Osteocyte (in vitro differentiated cells): Measurements from ENCODE around the gene IPPK. TPM values are rescaled to one million over a fixed set of nuclear protein-coding genes. Genes with fewer than 3 reads are reported as not detected.
"Not testable (repeated sequence)": the region's sequence is repeated elsewhere in the genome, so short reads cannot be mapped to it uniquely, and the experiment has no call there.

ENCODE experiments used
- DNase-seq: peaks from one replicate; pipeline ENCODE4 v3.0.0; 2021; ENCODE audit warnings: mixed read lengths; ENCODE audit not compliant: unreplicated experiment; ENCODE audit errors: extremely low spot score
- H3K27ac Mint-ChIP-seq: one replicate; pipeline ENCODE4 v1.8.0; 2021; ENCODE audit warnings: mild to moderate bottlenecking, mixed read lengths; ENCODE audit not compliant: unreplicated experiment
- H3K27me3 Mint-ChIP-seq: one replicate; pipeline ENCODE4 v1.8.0; 2021; ENCODE audit warnings: mixed read lengths; ENCODE audit not compliant: unreplicated experiment
- H3K36me3 Mint-ChIP-seq: one replicate; pipeline ENCODE4 v1.8.0; 2021; ENCODE audit warnings: mixed read lengths; ENCODE audit not compliant: unreplicated experiment
- H3K4me1 Mint-ChIP-seq: one replicate; pipeline ENCODE4 v1.8.0; 2021; ENCODE audit warnings: mixed read lengths; ENCODE audit not compliant: unreplicated experiment
- H3K4me3 Mint-ChIP-seq: one replicate; pipeline ENCODE4 v1.8.0; 2021; ENCODE audit warnings: mild to moderate bottlenecking, moderate library complexity, mixed read lengths; ENCODE audit not compliant: unreplicated experiment
- H3K9me3 Mint-ChIP-seq: one replicate; pipeline ENCODE4 v1.8.0; 2021; ENCODE audit warnings: mixed read lengths; ENCODE audit not compliant: unreplicated experiment
- total RNA-seq: library from RNA; stranded (reverse); gene quantifications from 2 replicates; pipeline ENCODE4 v1.2.1, GENCODE V29; 2021
- TF ChIP-seq, protein P1 (sequence below): fragments of 200-600 bp; sonication (generic); IDR thresholded peaks from 2 replicates; pipeline ENCODE4 v1.5.0; 2021; ENCODE audit warnings: antibody characterized with exemption, mild to moderate bottlenecking, moderate library complexity

The IPPK gene
- total RNA-seq, 1 donor from 2014 or later: 6.4 TPM

DNA sequence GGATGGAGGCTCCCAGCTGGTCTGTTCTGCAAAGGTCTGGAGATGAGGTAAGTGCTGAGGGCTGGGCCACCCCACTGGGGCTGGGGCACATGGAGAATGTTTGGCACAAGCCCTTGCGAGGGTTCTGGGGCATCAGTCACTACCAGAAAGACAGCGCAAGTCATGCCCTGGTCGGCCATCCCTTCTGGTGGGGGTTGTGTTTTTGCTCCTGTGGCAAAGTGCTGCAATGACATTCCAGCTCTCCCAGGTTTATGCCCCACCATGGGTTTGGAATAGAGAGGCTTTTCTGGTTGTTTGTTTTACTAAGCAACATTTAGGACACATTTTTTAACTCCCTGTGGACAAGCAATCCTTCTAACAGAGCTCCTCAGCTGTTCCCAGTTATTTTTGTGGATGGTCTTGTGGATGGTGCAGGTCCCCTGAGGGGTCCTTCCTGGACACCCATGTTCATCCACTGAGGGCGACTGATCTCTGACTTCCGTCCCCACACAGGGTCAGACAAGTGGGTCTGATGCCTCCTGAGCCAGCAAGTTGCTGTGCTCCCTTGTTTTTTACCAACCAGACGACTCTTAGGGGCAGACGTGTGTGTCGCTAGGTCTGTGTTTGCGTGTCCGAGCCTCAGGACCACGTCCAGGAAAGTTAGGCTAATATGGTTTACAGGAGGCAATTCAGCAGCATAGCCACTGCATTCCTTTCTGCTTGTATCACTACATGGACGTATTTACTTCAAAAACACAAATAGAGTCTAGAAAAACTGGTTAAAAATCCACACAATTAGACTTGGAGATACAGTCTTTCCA is 69.3 kb downstream of the IPPK start:
- H3K4me1 Mint-ChIP-seq: peaks cover 53% of the 10 kb centered on the region
- TF ChIP-seq, protein P1, sequence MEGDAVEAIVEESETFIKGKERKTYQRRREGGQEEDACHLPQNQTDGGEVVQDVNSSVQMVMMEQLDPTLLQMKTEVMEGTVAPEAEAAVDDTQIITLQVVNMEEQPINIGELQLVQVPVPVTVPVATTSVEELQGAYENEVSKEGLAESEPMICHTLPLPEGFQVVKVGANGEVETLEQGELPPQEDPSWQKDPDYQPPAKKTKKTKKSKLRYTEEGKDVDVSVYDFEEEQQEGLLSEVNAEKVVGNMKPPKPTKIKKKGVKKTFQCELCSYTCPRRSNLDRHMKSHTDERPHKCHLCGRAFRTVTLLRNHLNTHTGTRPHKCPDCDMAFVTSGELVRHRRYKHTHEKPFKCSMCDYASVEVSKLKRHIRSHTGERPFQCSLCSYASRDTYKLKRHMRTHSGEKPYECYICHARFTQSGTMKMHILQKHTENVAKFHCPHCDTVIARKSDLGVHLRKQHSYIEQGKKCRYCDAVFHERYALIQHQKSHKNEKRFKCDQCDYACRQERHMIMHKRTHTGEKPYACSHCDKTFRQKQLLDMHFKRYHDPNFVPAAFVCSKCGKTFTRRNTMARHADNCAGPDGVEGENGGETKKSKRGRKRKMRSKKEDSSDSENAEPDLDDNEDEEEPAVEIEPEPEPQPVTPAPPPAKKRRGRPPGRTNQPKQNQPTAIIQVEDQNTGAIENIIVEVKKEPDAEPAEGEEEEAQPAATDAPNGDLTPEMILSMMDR: no peak
- H3K36me3 Mint-ChIP-seq: peaks cover 14% of the 10 kb centered on the region
- no peak for DNase-seq
- H3K4me3 Mint-ChIP-seq: peak overlapping the region; percentile 5
- H3K27ac Mint-ChIP-seq: peak overlapping the region; percentile 92
- H3K27me3 Mint-ChIP-seq: no peaks in the 10 kb centered on the region
- peaks cover 4% of the 10 kb centered on the region for H3K9me3 Mint-ChIP-seq

DNA sequence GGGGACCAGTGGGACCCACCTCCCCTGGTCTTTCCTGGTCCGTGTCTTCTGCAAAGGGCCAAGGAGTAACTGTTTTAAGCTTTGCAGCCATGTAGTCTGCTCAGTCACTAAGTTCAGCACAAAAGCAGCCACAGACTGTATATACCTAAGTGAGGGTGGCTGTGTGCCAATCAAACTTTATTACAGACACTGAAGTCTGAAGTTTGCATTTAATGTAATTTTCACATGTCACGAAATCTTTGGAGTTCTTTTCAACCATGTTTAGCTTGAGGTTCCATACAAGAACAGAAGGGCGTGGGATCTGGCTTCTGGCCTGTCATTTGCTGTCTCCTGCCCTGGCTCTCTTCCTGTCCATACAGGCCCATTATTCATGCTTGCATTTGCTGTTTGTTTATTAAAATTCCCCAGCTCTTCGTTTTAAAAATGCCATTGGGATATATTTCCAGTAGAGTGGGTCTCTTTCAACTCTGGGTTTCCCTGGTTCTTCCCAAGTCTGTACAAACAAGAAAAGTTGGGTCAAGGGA is 69.9 kb downstream of the IPPK start:
- Mint-ChIP-seq H3K4me1 (peaks cover 53% of the 10 kb centered on the region), H3K36me3 (peaks cover 11% of the 10 kb centered on the region), H3K27me3 (no peaks in the 10 kb centered on the region), H3K9me3 (no peaks in the 10 kb centered on the region), H3K4me3 (peak overlapping the region; percentile 5), H3K27ac (peak overlapping the region; percentile 92)
- no peak for DNase-seq
- TF ChIP-seq, protein P1: no peak

DNA sequence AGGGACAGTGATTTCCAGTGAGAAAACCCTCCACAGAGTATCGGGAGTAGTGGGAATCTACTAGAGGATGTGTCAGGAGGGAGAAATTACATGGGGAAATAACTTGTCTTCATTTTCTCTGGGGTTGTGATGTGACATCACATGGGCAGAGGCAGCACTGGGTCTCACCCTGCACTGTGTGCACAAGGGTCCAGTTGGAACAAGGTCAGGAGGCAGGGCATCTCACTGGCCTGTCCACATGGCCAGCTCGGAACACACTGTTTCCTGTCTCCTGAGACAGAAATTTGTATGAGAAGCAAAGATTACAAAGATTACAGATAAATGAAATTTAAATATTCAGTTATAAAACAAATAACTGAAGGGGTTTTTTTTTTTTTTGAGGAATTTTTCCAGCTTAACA is 71.5 kb downstream of the IPPK start:
- Mint-ChIP-seq H3K4me1 (peaks cover 56% of the 10 kb centered on the region), H3K36me3 (peaks cover 4% of the 10 kb centered on the region), H3K27ac (peak overlapping the region; percentile 63), H3K27me3 (no peaks in the 10 kb centered on the region), H3K4me3 (no peak overlapping the region), H3K9me3 (no peaks in the 10 kb centered on the region)
- TF ChIP-seq, protein P1: no peak
- DNase-seq: no peak

DNA sequence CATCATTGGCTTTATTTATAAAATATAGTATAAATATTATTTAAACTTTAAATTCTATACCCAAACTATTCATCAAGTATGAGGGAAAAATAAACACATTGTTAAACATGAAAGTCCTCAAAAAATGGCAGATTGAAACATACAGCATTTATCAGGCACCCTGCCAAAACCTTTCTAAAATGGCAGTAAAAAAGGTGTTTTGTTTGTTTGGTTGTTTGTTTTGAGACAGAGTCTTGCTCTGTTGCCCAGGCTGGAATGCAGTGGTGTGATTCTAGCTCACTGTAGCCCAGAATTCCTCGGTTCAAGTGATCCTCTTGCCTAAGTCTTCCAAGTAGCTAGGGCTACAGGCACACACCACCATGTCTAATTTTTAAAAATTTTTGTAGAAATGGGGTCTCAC is 74.0 kb downstream of the IPPK start:
- Mint-ChIP-seq H3K4me1 (peaks cover 46% of the 10 kb centered on the region), H3K36me3 (no peaks in the 10 kb centered on the region)
- DNase-seq: no peak

DNA sequence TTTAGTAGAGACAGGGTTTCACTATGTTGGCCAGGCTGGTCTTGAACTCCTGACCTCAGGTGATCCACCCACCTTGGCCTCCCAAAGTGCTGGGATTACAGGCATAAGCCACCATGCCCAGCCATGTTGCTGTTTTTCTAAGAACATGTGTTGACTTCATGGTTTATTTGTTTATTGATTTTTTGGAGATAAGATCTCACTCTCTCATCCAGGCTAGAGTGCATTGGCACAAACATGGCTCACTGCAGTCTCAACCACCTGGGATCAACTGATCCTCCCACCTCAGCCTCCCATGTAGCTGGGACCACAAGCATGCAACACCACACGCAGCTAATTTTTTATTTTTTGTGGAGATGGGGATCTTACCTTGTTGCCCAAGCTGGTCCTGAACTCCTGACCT is 74.9 kb downstream of the IPPK start:
- H3K9me3 Mint-ChIP-seq, H3K4me3 Mint-ChIP-seq, H3K27me3 Mint-ChIP-seq, DNase-seq, H3K27ac Mint-ChIP-seq, H3K36me3 Mint-ChIP-seq: not testable (repeated sequence)
- peaks cover 46% of the 10 kb centered on the region for H3K4me1 Mint-ChIP-seq

More for the DNA sequence above, 74.0 kb downstream of the IPPK start:
- Mint-ChIP-seq H3K27me3 (no peaks in the 10 kb centered on the region), H3K27ac (no peak overlapping the region), H3K4me3 (no peak overlapping the region), H3K9me3 (no peaks in the 10 kb centered on the region)
- TF ChIP-seq, protein P1: no peak
